ENCODE results near the gene ACAP2.
"Not testable (repeated sequence)": the region's sequence is repeated elsewhere in the genome, so short reads cannot be mapped to it uniquely, and the experiment has no call there.

Gene ACAP2

GRCh38 chr3:195385526-195385925, 57.3 kb downstream of the ACAP2 start:
- peak; percentile 18 for DNase-seq (ENCODE audit: low spot score)

GRCh38 chr3:195384952-195385351, 57.9 kb downstream of the ACAP2 start:
- DNase-seq (ENCODE audit: low spot score): no peak

- no peak for DNase-seq (ENCODE audit: low spot score)
Measured at GRCh38 chr3:195372220-195372619, 70.6 kb downstream of the ACAP2 start.

- DNase-seq (ENCODE audit: low spot score): no peak
Measured at GRCh38 chr3:195366200-195366925, 76.5 kb downstream of the ACAP2 start.

- no peak for DNase-seq (ENCODE audit: low spot score)
Measured at GRCh38 chr3:195365371-195365770, 77.4 kb downstream of the ACAP2 start.

- DNase-seq (ENCODE audit: low spot score): not testable (repeated sequence)
Measured at GRCh38 chr3:195357797-195358196, 85.0 kb downstream of the ACAP2 start.

GRCh38 chr3:195356151-195357086, 86.4 kb downstream of the ACAP2 start:
- no peak for DNase-seq (ENCODE audit: low spot score)

GRCh38 chr3:195354009-195354408, 88.8 kb downstream of the ACAP2 start:
- not testable (repeated sequence) for DNase-seq (ENCODE audit: low spot score)

GRCh38 chr3:195352895-195353488, 89.8 kb downstream of the ACAP2 start:
- no peak for DNase-seq (ENCODE audit: low spot score)

- DNase-seq (ENCODE audit: low spot score): no peak
Measured at GRCh38 chr3:195348426-195349115, 94.2 kb downstream of the ACAP2 start.

- DNase-seq (ENCODE audit: low spot score): no peak
Measured at GRCh38 chr3:195337747-195338146, 105.1 kb downstream of the ACAP2 start.

GRCh38 chr3:195334967-195335366, 107.9 kb downstream of the ACAP2 start:
- no peak for DNase-seq (ENCODE audit: low spot score)

GRCh38 chr3:195319060-195319459, 123.8 kb downstream of the ACAP2 start:
- no peak for DNase-seq (ENCODE audit: low spot score)

- DNase-seq (ENCODE audit: low spot score): peak; percentile 18
Measured at GRCh38 chr3:195312714-195313113, 130.1 kb downstream of the ACAP2 start.

GRCh38 chr3:195307711-195308110, 135.1 kb downstream of the ACAP2 start:
- DNase-seq (ENCODE audit: low spot score): no peak

- no peak for DNase-seq (ENCODE audit: low spot score)
Measured at GRCh38 chr3:195306369-195306768, 136.5 kb downstream of the ACAP2 start.

GRCh38 chr3:195302431-195302830, 140.4 kb downstream of the ACAP2 start:
- DNase-seq (ENCODE audit: low spot score): no peak

GRCh38 chr3:195297446-195297845, 145.4 kb downstream of the ACAP2 start:
- DNase-seq (ENCODE audit: low spot score): no peak

GRCh38 chr3:195296662-195297061, 146.2 kb downstream of the ACAP2 start:
- DNase-seq (ENCODE audit: low spot score): no peak

- no peak for DNase-seq (ENCODE audit: low spot score)
Measured at GRCh38 chr3:195291121-195291520, 151.7 kb downstream of the ACAP2 start.

- DNase-seq (ENCODE audit: low spot score): not testable (repeated sequence)
Measured at GRCh38 chr3:195290643-195291042, 152.2 kb downstream of the ACAP2 start.

Data from kidney capillary endothelial cell (primary cell).